H9 (cell line): Measurements from ENCODE around the gene BTBD6. TPM values are rescaled to one million over a fixed set of nuclear protein-coding genes. Genes with fewer than 3 reads are reported as not detected.

Experiments used
- DNase-seq: peaks from one replicate; pipeline ENCODE4 v3.0.0-alpha.2; 2017
- H2AFZ ChIP-seq: one replicate; pipeline ENCODE4 v1.6.1; 2013; ENCODE audit warnings: mild to moderate bottlenecking, low read length, control low read depth, moderate library complexity
- H2AK5ac ChIP-seq: 2 replicates; pipeline ENCODE4 v1.6.1; 2013; ENCODE audit warnings: low read length, control low read depth, mixed read lengths; ENCODE audit not compliant: insufficient read length
- H2BK120ac ChIP-seq: one replicate; pipeline ENCODE4 v1.6.1; 2013; ENCODE audit warnings: low read depth, mild to moderate bottlenecking, low read length, control low read depth, inconsistent platforms; ENCODE audit not compliant: poor library complexity, severe bottlenecking
- H2BK12ac ChIP-seq: 2 replicates; pipeline ENCODE4 v1.6.1; 2013; ENCODE audit warnings: low read length, control low read depth, mixed read lengths, low read depth; ENCODE audit not compliant: insufficient read length
- H2BK15ac ChIP-seq: 2 replicates; pipeline ENCODE4 v1.6.1; 2013; ENCODE audit warnings: low read depth, low read length, control low read depth
- H2BK20ac ChIP-seq: one replicate; pipeline ENCODE4 v1.6.1; 2013; ENCODE audit warnings: low read depth, mild to moderate bottlenecking, low read length, control low read depth, inconsistent platforms; ENCODE audit not compliant: poor library complexity, severe bottlenecking
- H2BK5ac ChIP-seq: 2 replicates; pipeline ENCODE4 v1.6.1; 2013; ENCODE audit warnings: low read length, control low read depth, mixed read lengths; ENCODE audit not compliant: insufficient read length
- H3K14ac ChIP-seq: 2 replicates; pipeline ENCODE4 v1.6.1; 2013; ENCODE audit warnings: low read length, control low read depth; ENCODE audit not compliant: insufficient read depth
- H3K18ac ChIP-seq: 2 replicates; pipeline ENCODE4 v1.6.1; 2013; ENCODE audit warnings: low read depth, mild to moderate bottlenecking, mixed read lengths, low read length, control low read depth; ENCODE audit not compliant: insufficient read length
- H3K23ac ChIP-seq: 2 replicates; pipeline ENCODE4 v1.6.1; 2013; ENCODE audit warnings: low read length, control low read depth, mixed read lengths, low read depth; ENCODE audit not compliant: insufficient read length
- H3K23me2 ChIP-seq: 2 replicates; pipeline ENCODE4 v1.6.1; 2013; ENCODE audit warnings: low read depth, mild to moderate bottlenecking, mixed read lengths, low read length, control low read depth; ENCODE audit not compliant: insufficient read length, poor library complexity, severe bottlenecking
- H3K27ac ChIP-seq: 2 replicates; pipeline ENCODE4 v1.5.1; 2013; ENCODE audit warnings: low read length, control low read depth, mixed read lengths, low read depth; ENCODE audit not compliant: insufficient read length
- H3K27me3 ChIP-seq: 2 replicates; pipeline ENCODE4 v1.6.1; 2013; ENCODE audit warnings: low read length, control low read depth, inconsistent platforms; ENCODE audit not compliant: insufficient read depth
- H3K4ac ChIP-seq: 2 replicates; pipeline ENCODE4 v1.6.1; 2013; ENCODE audit warnings: low read depth, mild to moderate bottlenecking, control low read depth, inconsistent platforms, low read length, moderate library complexity
- H3K4me1 ChIP-seq: 2 replicates; pipeline ENCODE4 v1.6.1; 2013; ENCODE audit warnings: low read length, control low read depth, inconsistent platforms; ENCODE audit not compliant: insufficient read depth
- H3K4me2 ChIP-seq: 2 replicates; pipeline ENCODE4 v1.6.1; 2013; ENCODE audit warnings: low read length, control low read depth, mixed read lengths; ENCODE audit not compliant: insufficient read length, insufficient read depth
- H3K56ac ChIP-seq: 2 replicates; pipeline ENCODE4 v1.6.1; 2013; ENCODE audit warnings: low read depth, mild to moderate bottlenecking, mixed read lengths, low read length, control low read depth; ENCODE audit not compliant: insufficient read length
- H3K79me1 ChIP-seq: 2 replicates; pipeline ENCODE4 v1.6.1; 2013; ENCODE audit warnings: low read depth, mild to moderate bottlenecking, moderate library complexity, low read length, control low read depth, inconsistent platforms; ENCODE audit not compliant: insufficient read depth, poor library complexity, severe bottlenecking
- H3K79me2 ChIP-seq: 2 replicates; pipeline ENCODE4 v1.6.1; 2013; ENCODE audit warnings: low read length, control low read depth, inconsistent platforms; ENCODE audit not compliant: insufficient read depth
- H3K9ac ChIP-seq: 2 replicates; pipeline ENCODE4 v1.6.1; 2013; ENCODE audit warnings: low read length, control low read depth, mixed read lengths; ENCODE audit not compliant: insufficient read length; ENCODE audit errors: extremely low read depth
- H3K9me3 ChIP-seq: one replicate; pipeline ENCODE4 v1.6.1; 2013; ENCODE audit warnings: low read depth, low read length, inconsistent platforms; ENCODE audit not compliant: control insufficient read depth
- H3T11ph ChIP-seq: one replicate; pipeline ENCODE4 v1.6.1; 2013; ENCODE audit warnings: mild to moderate bottlenecking, low read length, control low read depth, inconsistent platforms
- H4K20me1 ChIP-seq: one replicate; pipeline ENCODE4 v1.6.1; 2013; ENCODE audit not compliant: control insufficient read depth, insufficient read length, insufficient read depth
- H4K5ac ChIP-seq: 2 replicates; pipeline ENCODE4 v1.6.1; 2013; ENCODE audit warnings: low read depth, mild to moderate bottlenecking, mixed read lengths, low read length, control low read depth; ENCODE audit not compliant: insufficient read length
- H4K8ac ChIP-seq: replicated peaks from 2 replicates; pipeline ENCODE4 v1.6.1; 2013; ENCODE audit warnings: low read length, control low read depth, mixed read lengths, low read depth; ENCODE audit not compliant: insufficient read length
- H4K91ac ChIP-seq: 2 replicates; pipeline ENCODE4 v1.6.1; 2013; ENCODE audit warnings: low read depth, mild to moderate bottlenecking, moderate library complexity, mixed read lengths, low read length, control low read depth; ENCODE audit not compliant: insufficient read length
- H3K27ac Mint-ChIP-seq, 3 experiments: 2 replicates in 2 of 3; 3 replicates in 1 of 3; pipeline ENCODE4 v1.8.0; 2020 to 2021; ENCODE audit warnings: mixed read lengths in 3 of 3, mild to moderate bottlenecking in 1 of 3, moderate library complexity in 1 of 3
- H3K27me3 Mint-ChIP-seq: 2 replicates; pipeline ENCODE4 v1.8.0; 2021; ENCODE audit warnings: low read depth, mild to moderate bottlenecking, moderate library complexity, mixed read lengths
- H3K36me3 Mint-ChIP-seq, 3 experiments: 2 replicates in 2 of 3; 3 replicates in 1 of 3; pipeline ENCODE4 v1.8.0; 2020 to 2021; ENCODE audit warnings: low read depth in 3 of 3, mixed read lengths in 3 of 3; ENCODE audit not compliant: insufficient read depth in 1 of 3
- H3K4me1 Mint-ChIP-seq, 2 experiments: 2 replicates each; pipeline ENCODE4 v1.8.0; 2020; ENCODE audit warnings: mixed read lengths in 2 of 2
- H3K4me3 Mint-ChIP-seq, 2 experiments: 2 replicates in 1 of 2; 3 replicates in 1 of 2; pipeline ENCODE4 v1.8.0; 2020 to 2021; ENCODE audit warnings: mild to moderate bottlenecking in 2 of 2, mixed read lengths in 2 of 2, moderate library complexity in 1 of 2
- H3K9me3 Mint-ChIP-seq, 2 experiments: 2 replicates in 1 of 2; 3 replicates in 1 of 2; pipeline ENCODE4 v1.8.0; 2020; ENCODE audit warnings: mild to moderate bottlenecking in 2 of 2, mixed read lengths in 2 of 2, moderate library complexity in 1 of 2
- WGBS: extraction: QIAGEN DNeasy Blood & Tissue Kit; methylation state at CpG from one replicate; pipeline ENCODE4 v1.1.7; 2013; ENCODE audit warnings: missing lambda C conversion rate, low lambda C conversion rate, mixed read lengths; ENCODE audit not compliant: insufficient read length; ENCODE audit errors: extremely low coverage; 5-methylcytosine and 5-hydroxymethylcytosine counted together
- total RNA-seq: library from RNA; stranded (reverse); gene quantifications from 2 replicates; pipeline ENCODE4 v1.2.1, GENCODE V29; 2021
- TF ChIP-seq, protein P1 (sequence below): fragments of 200-600 bp; sonication (generic); conservative IDR thresholded peaks from 3 replicates; pipeline ENCODE4 v1.8.0; 2021; ENCODE audit warnings: antibody characterized with exemption, mild to moderate bottlenecking

Gene BTBD6
- total RNA-seq, 1 experiment from 2014 or later, result 23.3 TPM

GRCh38 chr14:105279642-105280361, 31.5 kb downstream of the BTBD6 start:
- Mint-ChIP-seq H3K27me3 (no peaks in the 10 kb centered on the region), H3K9me3 (no peaks in the 10 kb centered on the region), H3K4me1 (peaks cover 13 to 17% of the 10 kb centered on the region in 2 experiments), H3K36me3 (no peaks in the 10 kb centered on the region; a peak in 3 of 7 replicates), H3K4me3 (no peak overlapping the region), H3K27ac (no peak overlapping the region)
- Histone ChIP-seq H3K18ac (no peak overlapping the region), H3K56ac (no peak overlapping the region), H3K9me3 (no peaks in the 10 kb centered on the region), H3K4ac (no peak overlapping the region), H3K4me1 (no peaks in the 10 kb centered on the region), H2BK5ac (no peak overlapping the region), H3K23ac (no peak overlapping the region), H3K27ac (no peak overlapping the region), H2AK5ac (no peak overlapping the region), H2BK120ac (no peak overlapping the region), H4K91ac (no peak overlapping the region), H3K9ac (no peak overlapping the region), H2AFZ (no peak overlapping the region), H3K27me3 (no peaks in the 10 kb centered on the region), H3T11ph (no peak overlapping the region), H3K4me2 (no peak overlapping the region), H2BK15ac (no peak overlapping the region), H3K79me2 (no peaks in the 10 kb centered on the region), H3K79me1 (peaks cover 3% of the 10 kb centered on the region), H4K8ac (no peak overlapping the region), H2BK20ac (no peak overlapping the region), H4K20me1 (no peaks in the 10 kb centered on the region), H4K5ac (no peak overlapping the region), H2BK12ac (no peak overlapping the region), H3K14ac (no peak overlapping the region), H3K23me2 (no peaks in the 10 kb centered on the region)
- no peak for DNase-seq
- WGBS, result no CpG with 5 or more reads among the region's 18 CpGs
- TF ChIP-seq, protein P1, sequence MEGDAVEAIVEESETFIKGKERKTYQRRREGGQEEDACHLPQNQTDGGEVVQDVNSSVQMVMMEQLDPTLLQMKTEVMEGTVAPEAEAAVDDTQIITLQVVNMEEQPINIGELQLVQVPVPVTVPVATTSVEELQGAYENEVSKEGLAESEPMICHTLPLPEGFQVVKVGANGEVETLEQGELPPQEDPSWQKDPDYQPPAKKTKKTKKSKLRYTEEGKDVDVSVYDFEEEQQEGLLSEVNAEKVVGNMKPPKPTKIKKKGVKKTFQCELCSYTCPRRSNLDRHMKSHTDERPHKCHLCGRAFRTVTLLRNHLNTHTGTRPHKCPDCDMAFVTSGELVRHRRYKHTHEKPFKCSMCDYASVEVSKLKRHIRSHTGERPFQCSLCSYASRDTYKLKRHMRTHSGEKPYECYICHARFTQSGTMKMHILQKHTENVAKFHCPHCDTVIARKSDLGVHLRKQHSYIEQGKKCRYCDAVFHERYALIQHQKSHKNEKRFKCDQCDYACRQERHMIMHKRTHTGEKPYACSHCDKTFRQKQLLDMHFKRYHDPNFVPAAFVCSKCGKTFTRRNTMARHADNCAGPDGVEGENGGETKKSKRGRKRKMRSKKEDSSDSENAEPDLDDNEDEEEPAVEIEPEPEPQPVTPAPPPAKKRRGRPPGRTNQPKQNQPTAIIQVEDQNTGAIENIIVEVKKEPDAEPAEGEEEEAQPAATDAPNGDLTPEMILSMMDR, result no peak
